ENCODE data around the gene AS3MT.
"Not testable (repeated sequence)": the region's sequence is repeated elsewhere in the genome, so short reads cannot be mapped to it uniquely, and the experiment has no call there.

Gene AS3MT

GRCh38 chr10:102923601-102924000 is 54.3 kb downstream of the AS3MT start:
- no peak for DNase-seq

DNA sequence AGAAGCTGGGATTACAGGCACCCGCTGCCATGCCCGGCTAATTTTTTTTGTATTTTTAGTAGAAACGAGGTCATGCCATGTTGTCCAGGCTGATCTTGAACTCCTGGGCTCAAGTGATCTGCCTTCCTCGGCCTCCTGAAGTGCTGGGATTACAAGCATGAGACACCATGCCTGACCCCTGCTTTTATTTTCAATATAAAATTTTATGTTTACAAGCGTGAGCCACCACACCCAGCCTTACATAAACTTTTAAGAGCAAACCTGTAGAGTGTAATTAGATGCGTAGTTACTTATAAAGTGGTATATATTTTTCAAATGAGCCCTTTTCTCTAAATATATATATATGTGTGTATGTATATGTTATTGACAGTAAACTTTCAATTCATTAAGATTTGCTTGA is 57.6 kb downstream of the AS3MT start:
- no peak for DNase-seq

DNA sequence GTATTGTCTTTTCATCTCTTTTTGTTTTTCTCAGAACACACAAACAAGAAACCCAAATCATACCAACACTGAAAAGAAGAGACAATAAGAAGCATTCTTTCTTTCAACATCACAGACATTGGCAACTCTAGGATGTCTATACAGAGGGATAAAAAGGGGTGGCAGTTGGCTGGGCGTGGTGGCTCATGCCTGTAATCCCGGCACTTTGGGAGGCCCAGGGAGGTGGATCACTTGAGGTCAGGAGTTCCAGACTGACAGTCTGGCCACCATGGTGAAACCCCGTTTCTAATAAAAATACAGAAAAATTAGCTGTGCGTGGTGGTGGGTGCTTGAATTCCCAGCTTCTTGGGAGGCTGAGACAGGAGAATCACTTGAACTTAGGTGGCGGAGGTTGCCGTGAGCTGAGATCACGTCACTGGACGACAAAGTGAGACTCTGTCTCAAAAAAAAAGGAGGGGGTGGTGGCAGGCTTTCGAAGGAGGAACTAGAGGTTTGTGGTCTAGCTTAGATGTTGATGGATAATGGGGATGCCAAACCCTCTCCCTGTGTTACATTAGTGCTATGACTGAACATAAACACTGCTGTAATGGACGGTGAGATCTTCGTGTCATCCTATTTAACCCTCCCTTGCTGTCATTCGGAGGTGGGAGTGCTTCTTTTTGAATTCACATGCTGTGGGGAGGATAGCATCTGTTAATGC is 58.2 kb downstream of the AS3MT start:
- no peak for DNase-seq

- DNase-seq: not testable (repeated sequence)
Observed at GRCh38 chr10:102928442-102928841, 59.2 kb downstream of the AS3MT start.

DNA sequence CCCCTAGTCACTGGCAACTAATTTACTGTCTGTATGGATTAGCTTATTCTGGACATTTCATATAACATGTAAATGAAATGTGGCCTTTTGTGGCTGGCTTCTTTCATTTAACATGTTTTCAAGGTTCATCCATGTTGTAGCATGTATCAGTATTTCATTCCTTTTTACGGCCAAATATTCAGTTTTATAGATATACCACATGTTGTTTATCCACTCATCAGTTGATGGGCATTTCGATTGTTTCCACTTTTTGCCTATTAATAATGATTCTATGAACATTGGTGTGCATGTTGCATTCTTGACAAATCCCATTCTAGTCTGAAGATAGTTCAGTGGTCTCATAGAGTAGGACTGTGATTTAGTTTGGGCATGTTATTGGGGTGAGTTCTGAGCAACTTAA is 61.5 kb downstream of the AS3MT start:
- no peak for DNase-seq

DNA sequence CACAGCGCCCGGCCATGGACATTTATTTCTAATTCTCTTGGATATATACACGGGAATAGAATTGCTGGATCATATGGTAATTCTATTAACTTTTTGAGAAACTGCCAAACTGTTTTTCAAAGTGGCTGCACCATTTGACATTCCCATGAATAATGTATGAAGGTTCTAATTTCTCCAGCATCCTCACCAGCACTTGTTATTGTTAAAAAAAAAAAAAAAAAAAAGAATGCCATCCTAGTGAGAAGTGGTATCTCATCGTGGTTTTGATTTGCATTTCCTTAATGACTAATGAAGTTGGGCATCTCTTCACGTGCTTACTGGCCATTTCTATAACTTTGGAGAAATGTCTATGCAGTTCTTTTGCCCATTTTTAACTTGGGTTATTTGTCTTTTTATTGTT is 62.4 kb downstream of the AS3MT start:
- no peak for DNase-seq

DNA sequence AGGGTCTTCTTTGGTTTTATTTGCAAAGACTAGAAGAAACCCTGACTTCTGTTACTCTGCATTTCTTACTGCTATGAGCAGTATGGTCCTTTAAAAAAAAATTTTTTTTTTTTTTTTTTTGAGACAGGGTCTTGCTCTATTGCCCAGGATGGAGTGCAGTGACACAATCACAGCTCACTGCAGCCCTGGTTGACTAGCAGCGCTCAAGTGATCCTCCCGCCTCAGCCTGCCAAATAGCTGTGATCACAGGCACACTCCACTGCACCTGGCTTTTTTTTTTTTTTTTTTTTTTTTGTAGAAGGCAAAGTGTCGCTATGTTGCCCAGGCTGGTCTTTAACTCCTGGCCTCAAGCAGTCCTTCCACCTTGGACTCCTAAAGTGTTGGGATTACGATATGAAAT is 66.2 kb downstream of the AS3MT start:
- no peak for DNase-seq

DNA sequence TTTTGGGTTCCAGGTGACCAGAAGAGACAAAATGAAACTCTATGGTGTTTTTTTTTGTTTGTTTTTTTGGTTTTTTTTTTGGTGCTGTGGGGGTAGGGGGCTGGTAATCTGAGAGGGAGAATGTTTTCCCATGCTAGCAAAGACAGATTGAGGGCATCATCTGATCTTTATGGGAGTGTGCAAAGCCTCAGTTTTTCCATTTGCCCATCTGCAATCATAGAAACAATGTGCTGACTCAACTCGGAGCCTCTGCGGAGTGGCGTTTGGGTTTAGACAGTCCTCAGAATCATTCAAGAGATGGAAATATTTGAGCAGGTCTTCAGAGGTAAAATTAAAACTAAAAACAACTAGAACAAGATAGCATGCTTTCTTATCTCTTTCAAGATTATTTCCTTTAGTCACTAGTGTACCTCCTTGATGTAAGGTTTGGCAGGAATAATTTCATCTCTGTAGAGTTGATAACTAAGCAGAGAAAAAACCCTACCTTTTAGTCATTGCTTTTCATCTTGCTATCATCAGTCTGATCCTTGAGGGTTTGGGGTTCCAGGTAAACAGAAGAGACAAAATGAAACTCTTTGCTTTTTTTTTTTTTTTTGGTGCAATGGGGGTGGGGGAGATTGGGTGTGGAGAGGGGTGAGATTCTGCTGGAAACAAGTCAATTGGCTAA is 66.8 kb downstream of the AS3MT start:
- no peak for DNase-seq

DNA sequence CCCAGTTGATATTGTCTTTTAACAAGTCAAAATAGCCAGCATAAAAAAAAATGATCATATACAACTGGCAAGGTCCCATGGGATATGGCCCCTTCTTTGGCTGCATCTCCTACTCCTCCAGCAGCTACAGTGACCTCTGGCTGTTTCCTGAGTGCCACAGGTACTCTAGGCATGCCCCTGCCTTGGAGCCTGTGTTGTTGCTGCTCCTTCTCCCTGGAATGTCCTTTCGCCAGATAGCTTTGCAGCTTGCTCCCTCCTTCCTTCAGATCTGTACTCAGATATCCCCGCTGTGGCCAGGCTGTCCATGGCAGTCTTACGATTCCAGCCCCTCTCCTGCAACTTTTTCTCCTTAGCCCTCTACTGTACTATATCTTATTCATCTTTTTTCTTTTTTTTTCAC is 72.1 kb downstream of the AS3MT start:
- no peak for DNase-seq

DNA sequence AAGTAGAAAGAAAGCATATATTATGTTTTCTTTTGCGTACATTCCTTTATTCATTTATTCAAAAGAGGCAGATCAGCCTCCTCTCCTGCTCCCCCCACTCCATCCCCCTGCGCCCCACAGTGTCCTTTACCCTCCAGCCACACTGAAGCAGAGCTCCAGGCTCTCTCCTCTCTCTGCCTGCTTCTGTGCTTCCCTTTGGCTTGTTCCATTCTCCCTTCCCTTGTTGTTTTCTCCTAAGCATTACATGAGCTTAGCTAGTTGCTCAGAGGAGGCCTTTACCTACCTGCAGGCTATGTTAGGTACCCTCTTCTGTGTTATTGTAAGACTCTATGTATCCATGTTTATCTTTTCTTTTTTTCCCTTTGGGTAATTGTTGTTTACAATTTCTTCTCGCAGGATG is 76.2 kb downstream of the AS3MT start:
- no peak for DNase-seq

DNA sequence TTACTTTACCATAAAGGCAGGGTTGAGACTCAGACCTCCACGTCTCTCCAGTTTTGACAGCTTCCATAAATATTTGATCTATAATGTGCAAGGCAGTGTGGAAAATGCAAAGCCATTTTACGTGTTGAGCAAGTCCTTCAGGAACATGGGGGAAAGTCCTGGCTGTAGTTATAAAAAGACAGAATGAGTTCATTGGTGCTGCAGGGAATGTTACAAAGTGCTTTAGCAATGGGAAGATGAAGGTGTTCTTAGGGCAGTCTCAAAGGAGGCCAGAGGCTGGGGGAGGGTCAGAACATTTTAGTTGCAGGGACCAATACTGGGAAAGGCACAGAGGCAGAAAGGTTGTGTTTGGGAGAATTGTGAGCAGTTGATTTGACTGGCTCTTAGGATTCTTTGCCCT is 76.7 kb downstream of the AS3MT start:
- no peak for DNase-seq

GRCh38 chr10:102946992-102947391 is 77.7 kb downstream of the AS3MT start:
- no peak for DNase-seq

GRCh38 chr10:102948176-102948575 is 78.9 kb downstream of the AS3MT start:
- no peak for DNase-seq

- no peak for DNase-seq
Observed at GRCh38 chr10:102948786-102949185, 79.5 kb downstream of the AS3MT start.

DNA sequence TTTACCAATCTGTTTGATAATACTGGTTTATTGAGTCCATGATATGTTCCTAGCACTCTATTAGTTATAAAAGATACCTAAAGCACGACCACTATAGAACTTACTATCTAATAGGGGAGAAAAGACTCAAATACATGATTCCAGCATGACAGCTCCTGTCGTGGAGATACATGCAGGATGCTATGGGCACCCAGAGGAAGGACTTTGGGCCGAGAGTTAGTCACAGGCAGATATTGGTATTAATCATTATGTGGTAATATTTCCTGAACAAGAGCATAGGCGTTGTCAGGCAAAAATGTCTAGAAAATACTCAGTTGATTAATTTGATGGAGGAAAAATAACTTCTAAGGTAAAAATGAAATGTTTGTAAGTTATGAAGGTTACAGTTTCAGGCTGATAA is 80.6 kb downstream of the AS3MT start:
- DNase-seq: no peak

GRCh38 chr10:102951316-102951715 is 82.0 kb downstream of the AS3MT start:
- no peak for DNase-seq

Data from NCI-H187 treated with DMSO at 0.1 percent for 48 hours (cell line).